ENCODE measurements around the gene HEG1.

- no peak for TF ChIP-seq POLR2A (IDR thresholded peaks at IDR 0.05; ENCODE audit: low read depth, low read length)
- no peak for TF ChIP-seq POLR2AphosphoS5 (IDR thresholded peaks at IDR 0.05; ENCODE audit: low read depth, low read length)
- no peak for TF ChIP-seq TAF1 (IDR thresholded peaks at IDR 0.05; ENCODE audit: borderline replicate concordance, low read depth, low read length)
Measured at GRCh38 chr3:125102470-125102869, 46.7 kb upstream of the HEG1 start.
